ENCODE data around the gene PPP1R12B.
A peak's percentile ranks its signal among the peaks of the same experiment; 100 is the strongest.

Gene PPP1R12B, protein sequence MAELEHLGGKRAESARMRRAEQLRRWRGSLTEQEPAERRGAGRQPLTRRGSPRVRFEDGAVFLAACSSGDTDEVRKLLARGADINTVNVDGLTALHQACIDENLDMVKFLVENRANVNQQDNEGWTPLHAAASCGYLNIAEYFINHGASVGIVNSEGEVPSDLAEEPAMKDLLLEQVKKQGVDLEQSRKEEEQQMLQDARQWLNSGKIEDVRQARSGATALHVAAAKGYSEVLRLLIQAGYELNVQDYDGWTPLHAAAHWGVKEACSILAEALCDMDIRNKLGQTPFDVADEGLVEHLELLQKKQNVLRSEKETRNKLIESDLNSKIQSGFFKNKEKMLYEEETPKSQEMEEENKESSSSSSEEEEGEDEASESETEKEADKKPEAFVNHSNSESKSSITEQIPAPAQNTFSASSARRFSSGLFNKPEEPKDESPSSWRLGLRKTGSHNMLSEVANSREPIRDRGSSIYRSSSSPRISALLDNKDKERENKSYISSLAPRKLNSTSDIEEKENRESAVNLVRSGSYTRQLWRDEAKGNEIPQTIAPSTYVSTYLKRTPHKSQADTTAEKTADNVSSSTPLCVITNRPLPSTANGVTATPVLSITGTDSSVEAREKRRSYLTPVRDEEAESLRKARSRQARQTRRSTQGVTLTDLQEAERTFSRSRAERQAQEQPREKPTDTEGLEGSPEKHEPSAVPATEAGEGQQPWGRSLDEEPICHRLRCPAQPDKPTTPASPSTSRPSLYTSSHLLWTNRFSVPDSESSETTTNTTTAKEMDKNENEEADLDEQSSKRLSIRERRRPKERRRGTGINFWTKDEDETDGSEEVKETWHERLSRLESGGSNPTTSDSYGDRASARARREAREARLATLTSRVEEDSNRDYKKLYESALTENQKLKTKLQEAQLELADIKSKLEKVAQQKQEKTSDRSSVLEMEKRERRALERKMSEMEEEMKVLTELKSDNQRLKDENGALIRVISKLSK

DNA sequence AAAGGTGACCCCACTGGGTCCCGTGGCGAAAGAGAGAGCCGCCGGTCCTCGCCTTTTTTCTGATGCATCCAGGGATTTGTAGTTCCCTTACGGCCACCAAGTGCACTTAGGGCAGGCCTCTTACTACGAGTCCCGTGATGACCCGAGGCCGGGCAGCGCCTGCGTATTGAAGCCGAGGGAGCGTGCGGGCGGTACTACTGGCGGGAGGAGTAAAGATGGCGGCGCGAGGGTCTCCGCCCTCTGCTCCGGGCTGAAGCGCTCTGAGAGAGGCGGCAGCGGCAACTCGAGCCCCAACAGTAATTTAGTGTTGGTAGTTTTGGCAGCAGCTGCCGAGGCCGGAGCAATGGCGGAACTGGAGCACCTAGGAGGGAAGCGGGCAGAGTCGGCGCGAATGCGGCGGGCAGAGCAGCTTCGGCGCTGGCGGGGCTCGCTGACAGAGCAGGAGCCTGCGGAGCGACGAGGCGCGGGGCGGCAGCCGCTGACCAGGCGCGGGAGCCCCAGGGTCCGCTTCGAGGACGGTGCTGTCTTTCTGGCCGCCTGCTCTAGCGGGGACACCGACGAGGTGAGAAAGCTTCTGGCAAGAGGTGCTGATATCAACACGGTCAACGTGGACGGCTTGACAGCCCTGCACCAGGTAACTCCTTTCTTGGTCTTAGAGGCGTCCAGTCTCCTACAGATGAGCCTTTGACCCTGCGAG is at the start of gene PPP1R12B:
PPP1R12B (plus strand) TSS at position 191 of the 697 bp plus-strand sequence; CDS start at position 344, 153 bp downstream.
- DNase-seq (ENCODE audit: low read depth in 2 of 2), result peak; percentile 89 to 93

DNA sequence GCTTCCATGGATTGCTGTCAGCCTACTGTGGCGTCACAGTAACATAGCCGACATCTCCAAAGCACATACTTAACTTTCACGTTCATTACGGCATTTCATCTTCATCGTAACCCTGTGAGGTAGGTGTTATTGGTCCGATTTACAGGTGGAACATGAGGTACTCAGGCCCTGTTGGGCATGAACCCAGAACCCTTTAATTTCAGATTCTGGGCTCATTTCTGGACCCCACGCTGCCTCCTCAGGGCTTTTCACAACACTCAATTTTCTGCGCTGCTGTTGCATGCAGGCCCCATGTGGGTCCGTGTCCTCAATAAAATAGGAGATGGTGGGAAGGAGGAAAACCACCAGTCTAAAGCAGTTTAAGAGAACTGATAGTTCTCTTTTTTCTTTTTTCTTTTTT is 46.3 kb upstream of the PPP1R12B start:
- no peak for DNase-seq (ENCODE audit: low read depth in 2 of 2)

DNA sequence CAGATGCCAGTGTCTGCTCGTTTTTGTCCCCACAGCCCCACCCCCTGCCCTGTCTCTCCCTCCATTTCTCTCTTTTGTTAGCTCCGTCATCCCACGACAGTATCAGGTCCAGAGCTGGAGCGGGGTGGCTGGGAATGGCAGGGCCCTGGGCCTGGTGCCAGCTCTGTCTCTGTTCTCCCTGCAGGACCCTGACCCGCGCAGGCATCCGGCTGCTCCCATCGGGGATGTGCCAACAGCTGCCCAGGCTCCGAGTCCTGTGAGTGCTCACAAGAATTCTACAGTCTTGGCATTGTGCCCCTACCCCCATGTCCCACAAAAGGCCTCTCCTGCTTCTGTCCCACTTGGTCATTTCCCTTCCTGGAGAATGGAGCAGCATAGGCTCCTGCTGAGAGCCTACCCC is 44.1 kb upstream of the PPP1R12B start:
- DNase-seq (ENCODE audit: low read depth in 2 of 2), result no peak

DNA sequence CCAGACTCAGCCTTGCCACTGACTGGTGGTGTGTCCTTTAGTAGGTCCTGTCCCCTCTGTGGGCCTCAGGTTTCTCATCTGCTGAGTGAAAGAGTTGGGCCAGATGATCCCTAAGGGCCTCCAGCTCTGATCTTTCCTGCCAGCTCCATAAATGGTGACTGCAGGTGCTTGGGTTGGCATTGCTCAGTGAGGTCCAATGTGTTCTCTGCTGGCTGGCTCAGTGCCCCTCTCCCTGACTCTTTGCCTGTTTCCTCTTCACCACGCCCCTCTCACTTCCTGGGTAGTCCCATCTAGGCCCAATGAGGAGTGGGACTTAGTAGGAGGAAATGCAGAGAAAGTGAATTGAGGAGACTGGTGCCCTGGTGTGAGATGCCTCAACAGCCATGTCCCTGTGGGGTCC is 43.3 kb upstream of the PPP1R12B start:
- no peak for DNase-seq (ENCODE audit: low read depth in 2 of 2)

DNA sequence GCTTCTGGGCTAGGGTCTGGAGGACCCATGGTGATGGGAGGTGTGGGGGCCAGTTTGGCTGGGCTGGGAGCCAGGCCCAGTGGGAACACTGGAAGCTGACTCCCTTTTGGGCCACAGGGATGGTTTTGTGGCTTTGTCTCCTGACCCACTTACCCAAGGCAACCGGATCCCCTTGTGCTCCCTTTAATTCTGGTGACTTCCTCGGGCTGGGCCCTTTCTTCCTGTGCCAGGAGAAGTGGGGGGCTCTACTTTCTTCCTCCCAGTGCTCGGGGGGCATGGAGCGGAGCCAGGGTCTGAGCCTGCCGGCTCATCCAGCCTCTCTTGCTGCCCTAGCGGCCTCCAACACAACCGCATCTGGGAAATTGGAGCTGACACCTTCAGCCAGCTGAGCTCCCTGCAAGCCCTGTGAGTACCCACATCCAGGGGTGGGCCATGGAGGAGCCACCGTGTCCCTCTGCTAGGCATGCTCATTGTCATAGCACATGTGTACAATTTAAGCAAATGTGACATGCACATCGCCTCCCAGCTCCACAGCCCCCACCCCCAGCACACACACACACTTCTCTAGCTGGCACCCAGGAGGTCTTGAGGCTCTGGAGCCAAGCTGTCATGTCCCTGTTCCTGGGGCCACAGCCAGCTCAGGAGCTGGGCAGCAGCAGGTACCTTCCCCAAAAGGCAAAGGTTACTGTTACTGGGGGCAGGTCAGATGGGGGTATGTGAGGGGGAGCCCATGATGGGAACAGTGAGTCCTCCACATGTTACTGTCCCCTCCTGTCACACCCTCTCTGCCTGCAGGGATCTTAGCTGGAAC is 41.8 kb upstream of the PPP1R12B start:
- DNase-seq (ENCODE audit: low read depth in 2 of 2), result no peak

DNA sequence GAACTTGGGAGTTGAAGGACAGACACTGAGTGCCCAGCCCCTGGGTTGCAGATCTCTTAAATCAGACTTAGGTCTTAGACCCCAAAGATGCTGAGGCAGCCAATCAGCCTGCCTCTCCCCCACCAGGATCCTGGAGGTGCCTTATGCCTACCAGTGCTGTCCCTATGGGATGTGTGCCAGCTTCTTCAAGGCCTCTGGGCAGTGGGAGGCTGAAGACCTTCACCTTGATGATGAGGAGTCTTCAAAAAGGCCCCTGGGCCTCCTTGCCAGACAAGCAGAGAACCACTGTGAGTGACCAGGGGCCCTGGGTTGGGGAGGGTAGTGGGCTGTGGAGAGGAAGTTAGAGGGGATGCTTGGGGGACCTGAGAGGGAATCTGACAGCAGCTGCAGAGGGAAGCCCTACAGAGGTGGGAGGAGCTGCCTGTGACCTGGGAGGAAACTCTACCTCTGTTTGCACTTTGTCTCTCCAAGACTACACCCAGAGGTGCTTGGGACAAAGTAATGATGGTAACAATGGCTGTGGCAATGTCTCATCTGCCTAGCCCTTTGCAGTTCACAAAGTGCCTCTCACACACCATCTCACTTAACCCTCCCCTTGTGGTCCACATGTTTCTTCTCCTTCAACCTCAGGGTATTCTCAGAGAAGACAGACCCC is 38.3 kb upstream of the PPP1R12B start:
- no peak for DNase-seq (ENCODE audit: low read depth in 2 of 2)

DNA sequence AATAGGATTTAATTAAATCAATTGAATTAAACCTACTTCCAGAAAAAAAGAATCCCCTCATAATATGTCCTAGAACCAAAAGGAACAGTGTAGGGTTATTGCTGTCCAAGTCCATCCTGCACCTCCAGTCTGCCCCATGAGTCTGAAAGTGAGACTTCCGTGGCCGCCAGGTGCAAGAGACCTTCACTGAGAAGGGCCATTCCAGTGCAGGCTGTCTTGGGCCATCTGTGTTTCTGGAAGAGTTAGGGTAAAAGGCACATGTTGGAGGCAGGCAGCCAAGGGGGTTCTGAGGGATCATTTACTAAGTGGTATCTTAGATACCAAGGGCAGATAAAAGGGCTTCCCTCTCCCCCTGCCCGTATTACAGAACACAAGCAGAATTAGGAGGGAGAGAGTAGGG is 37.8 kb upstream of the PPP1R12B start:
- no peak for DNase-seq (ENCODE audit: low read depth in 2 of 2)

DNA sequence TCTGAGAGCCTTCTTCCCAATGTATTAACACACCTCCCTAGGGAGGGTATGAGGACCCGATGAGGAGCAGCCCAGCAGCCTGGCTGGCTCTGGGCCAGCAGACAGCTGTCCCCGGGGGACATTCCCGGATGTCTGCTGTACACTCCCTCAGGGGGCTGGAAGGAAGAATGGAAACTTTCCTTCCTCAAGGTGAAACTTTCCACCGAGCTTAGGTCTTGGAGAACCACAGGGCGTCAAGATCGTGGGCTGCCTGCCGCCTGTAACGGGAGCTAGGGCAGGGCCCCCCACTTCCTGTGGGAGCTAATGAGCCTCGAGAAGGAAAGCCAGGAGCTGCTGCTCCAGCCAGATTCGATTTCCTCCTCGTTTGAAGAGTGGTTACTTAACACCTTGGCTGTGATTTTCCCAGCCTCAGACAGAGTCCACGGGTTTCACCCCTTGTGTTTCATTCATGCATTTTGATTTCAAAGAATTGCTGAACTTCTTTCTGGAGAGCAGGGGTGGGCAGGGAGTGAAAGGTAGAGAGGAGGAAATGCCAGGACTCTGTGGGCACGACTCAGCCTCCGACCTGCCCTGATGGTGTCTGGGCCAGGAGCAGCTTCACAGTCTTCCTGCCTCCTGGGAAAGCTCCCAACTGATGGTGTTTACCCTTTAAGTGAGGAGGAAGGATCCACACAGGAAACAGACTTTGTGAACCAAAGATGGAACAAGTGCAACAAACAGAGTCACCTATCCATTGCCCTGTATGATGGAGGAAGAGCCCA is 36.4 kb upstream of the PPP1R12B start:
- DNase-seq (ENCODE audit: low read depth in 2 of 2), result no peak

DNA sequence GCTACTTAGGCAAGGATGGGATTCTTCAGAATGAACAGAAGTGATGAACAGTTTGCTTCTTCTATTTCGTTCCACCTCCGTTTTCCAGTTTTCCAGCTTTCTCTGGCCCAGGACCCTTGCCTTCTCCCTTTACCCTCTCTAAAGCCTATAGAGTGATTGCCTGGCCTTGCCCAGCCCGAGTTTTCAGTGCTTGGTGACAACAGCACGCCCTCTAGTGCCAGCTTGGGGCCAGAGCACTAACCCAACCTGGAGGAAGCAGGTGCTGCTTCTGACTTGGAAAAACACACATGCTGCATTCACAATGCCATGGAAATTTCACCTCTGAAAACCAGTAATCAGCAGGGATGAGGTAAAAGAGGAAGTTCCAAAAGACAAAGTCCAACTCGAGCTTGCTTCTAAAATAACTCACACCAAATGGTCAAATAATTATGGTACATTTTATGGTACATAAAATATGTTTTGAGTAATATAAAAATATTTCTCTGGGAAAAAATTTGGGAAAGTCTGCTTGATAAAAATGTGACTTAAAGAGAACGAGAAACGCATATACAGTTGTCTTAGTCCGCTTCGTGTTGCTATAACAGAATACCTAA is 32.8 kb upstream of the PPP1R12B start:
- peak; percentile 48 to 68 for DNase-seq (ENCODE audit: low read depth in 2 of 2)

DNA sequence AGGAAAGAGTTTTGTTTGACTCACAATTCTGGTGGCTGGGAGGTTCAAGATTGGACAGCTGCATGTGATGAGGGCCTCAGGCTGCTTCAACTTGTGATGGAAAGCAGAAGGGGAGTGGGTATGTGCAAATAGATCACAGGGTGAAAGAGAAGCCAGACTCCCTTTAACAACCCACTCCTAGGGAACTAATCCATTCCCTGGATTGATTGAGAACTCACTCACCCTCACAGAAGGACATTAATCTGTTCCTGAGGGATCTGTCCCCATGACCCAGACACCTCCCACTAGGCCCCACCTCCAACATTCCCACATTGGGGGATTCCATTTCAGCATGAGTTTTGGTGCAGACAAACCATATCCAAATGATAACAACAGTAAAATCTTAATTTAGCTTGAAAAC is 32.3 kb upstream of the PPP1R12B start:
- no peak for DNase-seq (ENCODE audit: low read depth in 2 of 2)

DNA sequence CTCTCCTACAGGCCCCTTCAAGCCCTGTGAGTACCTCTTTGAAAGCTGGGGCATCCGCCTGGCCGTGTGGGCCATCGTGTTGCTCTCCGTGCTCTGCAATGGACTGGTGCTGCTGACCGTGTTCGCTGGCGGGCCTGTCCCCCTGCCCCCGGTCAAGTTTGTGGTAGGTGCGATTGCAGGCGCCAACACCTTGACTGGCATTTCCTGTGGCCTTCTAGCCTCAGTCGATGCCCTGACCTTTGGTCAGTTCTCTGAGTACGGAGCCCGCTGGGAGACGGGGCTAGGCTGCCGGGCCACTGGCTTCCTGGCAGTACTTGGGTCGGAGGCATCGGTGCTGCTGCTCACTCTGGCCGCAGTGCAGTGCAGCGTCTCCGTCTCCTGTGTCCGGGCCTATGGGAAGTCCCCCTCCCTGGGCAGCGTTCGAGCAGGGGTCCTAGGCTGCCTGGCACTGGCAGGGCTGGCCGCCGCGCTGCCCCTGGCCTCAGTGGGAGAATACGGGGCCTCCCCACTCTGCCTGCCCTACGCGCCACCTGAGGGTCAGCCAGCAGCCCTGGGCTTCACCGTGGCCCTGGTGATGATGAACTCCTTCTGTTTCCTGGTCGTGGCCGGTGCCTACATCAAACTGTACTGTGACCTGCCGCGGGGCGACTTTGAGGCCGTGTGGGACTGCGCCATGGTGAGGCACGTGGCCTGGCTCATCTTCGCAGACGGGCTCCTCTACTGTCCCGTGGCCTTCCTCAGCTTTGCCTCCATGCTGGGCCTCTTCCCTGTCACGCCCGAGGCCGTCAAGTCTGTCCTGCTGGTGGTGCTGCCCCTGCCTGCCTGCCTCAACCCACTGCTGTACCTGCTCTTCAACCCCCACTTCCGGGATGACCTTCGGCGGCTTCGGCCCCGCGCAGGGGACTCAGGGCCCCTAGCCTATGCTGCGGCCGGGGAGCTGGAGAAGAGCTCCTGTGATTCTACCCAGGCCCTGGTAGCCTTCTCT is 30.3 kb upstream of the PPP1R12B start:
- DNase-seq (ENCODE audit: low read depth in 2 of 2), result no peak

DNA sequence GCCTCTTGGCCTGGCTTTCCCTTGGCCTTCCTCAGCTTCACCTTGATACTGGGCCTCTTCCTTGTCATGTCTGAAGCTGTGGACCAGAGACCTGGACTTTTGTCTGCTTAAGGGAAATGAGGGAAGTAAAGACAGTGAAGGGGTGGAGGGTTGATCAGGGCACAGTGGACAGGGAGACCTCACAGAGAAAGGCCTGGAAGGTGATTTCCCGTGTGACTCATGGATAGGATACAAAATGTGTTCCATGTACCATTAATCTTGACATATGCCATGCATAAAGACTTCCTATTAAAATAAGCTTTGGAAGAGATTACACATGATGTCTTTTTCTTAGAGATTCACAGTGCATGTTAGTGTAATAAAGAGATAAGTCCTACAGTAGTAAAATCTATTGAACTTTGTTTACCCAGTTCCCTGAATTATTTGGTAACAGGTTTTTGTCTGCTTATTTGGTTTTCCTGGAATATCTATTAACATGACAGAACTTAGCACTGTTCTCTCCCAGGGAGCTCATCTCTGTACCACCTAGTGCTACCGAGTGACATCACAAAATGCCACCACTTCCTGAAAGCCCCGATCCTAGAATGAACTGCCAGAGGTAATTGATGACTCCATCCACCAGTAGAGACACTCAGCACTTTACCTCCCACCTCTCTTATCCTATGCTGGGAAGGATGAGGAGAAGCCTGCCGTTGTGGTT is 29.0 kb upstream of the PPP1R12B start:
- DNase-seq (ENCODE audit: low read depth in 2 of 2), result no peak

DNA sequence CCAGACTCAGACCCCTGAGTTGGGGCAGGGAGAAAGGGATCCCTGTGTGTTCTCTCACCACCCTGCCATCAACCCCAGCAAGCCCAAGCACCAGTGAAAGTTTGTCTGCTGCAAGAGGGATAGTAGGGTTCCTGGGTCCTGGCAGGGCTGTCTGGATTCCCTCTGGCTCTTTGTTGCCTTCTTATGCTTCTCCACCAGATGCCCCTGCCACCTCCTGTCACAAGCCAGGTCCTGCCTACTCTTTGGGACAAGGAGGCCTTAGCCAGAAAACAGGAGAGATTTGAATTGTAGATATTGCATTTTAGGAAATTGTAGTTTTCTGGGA is 28.5 kb upstream of the PPP1R12B start:
- no peak for DNase-seq (ENCODE audit: low read depth in 2 of 2)

DNA sequence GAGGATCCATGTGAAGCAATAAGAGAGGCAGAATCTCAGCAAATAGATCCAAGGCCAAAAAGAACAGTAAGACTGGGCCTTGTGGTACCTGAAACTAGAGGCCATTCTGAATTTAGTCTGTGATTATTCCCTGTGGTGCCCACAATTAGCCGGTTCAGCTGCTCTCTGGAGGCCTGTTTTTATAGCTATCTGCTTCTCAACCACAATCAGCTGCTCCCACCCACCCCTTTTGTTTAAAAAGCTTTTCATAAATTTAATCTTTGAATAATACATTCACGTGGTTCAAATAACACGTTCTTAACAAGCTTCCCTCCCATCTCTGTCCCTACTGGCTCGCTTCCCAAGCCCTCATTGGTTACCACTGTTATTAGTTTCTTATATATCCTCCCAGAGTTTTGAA is 24.8 kb upstream of the PPP1R12B start:
- DNase-seq (ENCODE audit: low read depth in 2 of 2), result no peak

DNA sequence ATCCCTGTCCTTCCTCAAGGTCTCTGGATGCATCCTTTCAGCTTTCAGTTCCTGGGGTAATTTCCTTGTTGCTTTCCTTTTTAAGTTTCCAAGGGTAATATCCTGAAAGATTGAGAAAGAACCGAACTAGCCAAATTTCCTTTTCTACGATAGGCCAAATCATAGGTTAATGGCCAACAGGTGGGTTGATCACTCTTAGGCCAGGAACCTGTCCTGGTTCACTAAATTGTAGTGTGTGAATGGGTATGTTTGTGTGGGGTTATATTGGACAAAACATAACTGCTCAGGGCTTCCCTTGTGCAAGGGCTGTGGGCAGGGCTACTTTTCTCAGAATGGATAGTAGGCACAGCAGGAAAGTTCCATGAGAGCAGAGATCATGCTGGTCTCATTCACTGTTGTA is 23.9 kb upstream of the PPP1R12B start:
- DNase-seq (ENCODE audit: low read depth in 2 of 2), result no peak

DNA sequence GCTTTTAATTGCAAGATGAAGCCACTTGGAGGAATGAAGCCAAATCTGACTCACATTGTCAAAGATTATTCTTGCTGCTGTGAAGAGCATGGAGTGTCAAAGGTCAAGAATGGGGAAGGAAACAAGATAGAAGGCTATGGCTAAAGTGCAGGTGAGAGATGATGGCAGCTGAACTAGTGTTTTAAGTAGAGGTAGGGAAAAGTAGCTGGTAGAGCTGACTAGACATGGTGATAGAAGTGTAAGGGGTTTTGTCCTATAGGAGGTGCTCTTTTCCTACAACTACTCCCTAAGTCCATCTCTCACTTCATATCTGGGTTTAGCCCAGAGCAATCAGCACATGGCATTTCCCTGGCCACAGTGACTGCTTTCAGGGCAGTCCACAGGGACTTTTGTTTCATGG is 18.6 kb upstream of the PPP1R12B start:
- DNase-seq (ENCODE audit: low read depth in 2 of 2), result no peak

DNA sequence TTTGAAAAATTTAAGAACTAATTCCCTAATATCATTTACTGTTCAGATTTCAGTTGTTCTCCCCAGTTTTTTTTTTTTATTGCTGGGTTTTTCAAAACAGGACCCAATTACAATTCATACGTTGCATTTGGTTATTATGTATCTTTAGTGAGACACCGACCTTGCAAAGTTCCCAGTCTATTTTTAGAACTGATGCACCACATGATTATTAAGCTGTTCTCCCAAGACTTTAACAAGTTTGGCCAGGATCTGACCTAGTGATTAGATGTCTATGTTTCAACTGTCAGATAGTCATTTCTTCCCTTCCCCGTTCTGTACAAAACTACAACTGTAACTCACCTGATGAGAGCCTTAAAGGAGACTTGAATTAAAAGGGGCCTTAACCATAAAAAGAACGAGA is 14.6 kb upstream of the PPP1R12B start:
- no peak for DNase-seq (ENCODE audit: low read depth in 2 of 2)

All from stimulated activated CD4-positive, alpha-beta T cell treated with anti-CD3 and anti-CD28 coated beads, Interleukin-12 subunit alpha, Interleukin-12 subunit beta, amount 100 ng/mL, for 24 hours (primary cell).